Raji (cell line): ENCODE data around the gene ARL16.
A peak's percentile ranks its signal among the peaks of the same experiment; 100 is the strongest.

Experiments used
- POLR2A ChIP-seq: IDR thresholded peaks from 2 replicates; pipeline ENCODE4 v1.6.1; 2011; ENCODE audit warnings: low read depth, low read length, control low read depth; ENCODE audit not compliant: insufficient read depth

ARL16 gene

GRCh38 chr17:81715872-81716673 lies 32.5 kb upstream of the ARL16 start:
- TF ChIP-seq POLR2A, result no peak

DNA sequence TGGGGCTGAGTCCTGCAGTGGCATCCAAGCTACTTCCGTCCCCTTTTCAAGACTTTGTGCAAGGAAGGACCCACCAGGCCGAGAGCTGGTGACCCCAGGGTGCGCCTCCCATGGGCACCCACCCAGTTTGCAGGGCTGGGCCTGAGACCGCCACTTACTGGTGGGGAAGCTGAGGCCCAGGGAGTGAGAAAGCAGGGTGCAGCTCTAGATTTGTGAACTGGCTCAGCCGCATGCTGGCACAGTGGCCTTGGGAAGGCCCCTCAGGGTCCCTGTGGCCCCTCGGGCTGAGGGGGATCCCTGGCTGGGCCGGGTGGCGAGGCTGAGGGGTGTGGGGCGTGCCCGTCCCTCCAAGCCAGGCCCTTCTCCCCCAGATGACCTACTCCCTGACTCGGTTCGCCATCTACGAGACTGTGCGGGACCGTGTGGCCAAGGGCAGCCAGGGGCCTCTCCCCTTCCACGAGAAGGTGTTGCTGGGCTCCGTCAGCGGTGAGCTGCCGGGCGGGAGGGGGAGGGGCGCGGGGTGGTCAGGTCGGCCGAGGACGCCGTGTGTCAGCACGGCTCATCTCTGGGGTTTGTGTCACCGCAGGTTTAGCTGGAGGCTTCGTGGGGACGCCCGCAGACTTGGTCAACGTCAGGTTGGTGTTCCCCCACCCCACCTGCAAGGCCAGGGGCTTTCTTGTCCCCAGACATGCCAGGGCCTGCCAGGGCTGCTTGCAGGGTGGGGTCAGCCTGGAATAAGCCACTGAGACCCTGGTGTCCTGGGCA lies 31.7 kb upstream of the ARL16 start:
- TF ChIP-seq POLR2A, result no peak

DNA sequence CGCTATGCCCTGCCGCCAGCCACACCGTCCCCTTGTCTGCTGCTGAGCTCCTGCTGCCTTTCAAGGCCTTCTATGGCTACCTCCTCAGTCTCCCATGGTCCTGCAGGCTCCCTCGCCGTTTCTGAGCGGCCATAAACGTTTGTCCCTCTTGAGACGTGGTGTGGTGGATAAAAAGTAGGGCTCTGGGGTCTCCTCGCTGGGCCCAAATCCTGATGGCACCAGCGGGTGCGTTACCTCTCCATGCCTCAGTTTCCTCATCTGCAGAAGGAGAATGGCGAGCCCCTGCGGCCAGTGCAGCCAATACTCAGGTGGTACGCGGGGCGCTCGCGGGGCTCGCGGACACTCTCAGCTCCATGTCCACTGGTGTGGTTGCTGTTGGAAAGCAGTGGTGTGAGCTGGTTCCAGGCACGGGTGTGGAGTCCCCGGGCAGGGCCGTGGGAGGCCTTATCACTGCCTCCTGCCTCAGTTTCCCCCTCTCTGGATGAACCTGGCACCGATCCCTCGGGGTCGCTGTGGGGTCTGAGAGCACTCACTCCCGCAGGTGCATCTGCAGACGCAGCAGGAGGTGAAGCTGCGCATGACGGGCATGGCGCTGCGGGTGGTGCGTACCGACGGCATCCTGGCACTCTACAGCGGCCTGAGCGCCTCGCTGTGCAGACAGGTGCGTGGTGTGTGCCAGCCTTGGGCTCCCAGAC lies 31.0 kb upstream of the ARL16 start:
- TF ChIP-seq POLR2A, result no peak

GRCh38 chr17:81713556-81714411 lies 30.2 kb upstream of the ARL16 start:
- no peak for TF ChIP-seq POLR2A

DNA sequence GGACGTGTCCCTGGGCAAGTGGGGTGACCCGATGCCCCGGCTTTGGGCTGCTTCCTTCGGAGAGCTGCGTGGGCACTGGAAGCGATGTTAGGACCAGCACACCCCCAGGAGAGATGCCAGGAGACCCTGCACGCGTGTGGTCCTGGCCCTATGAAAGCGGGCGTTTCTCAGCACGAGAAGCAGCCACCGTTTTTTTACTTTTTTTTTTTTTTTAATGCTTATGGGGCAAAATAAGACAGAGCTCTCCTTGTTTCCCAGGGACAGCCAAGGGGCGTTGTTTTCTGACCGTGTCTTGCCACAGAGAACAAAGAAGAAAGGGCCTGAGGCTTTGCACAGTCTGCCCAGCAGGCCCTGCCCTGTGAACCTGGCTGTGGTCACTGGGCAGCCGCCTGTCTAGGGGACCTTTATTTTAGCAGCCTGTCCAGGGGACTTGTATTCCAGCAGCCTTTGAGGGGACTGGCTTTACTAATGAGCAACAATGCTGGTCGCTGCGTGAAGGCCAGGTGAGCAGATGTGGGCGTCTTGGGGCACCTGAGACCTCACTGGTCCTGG lies 29.5 kb upstream of the ARL16 start:
- TF ChIP-seq POLR2A, result no peak

GRCh38 chr17:81712468-81713003 lies 28.9 kb upstream of the ARL16 start:
- TF ChIP-seq POLR2A, result peak; percentile 1; the same call in 1 of the 2 replicates

DNA sequence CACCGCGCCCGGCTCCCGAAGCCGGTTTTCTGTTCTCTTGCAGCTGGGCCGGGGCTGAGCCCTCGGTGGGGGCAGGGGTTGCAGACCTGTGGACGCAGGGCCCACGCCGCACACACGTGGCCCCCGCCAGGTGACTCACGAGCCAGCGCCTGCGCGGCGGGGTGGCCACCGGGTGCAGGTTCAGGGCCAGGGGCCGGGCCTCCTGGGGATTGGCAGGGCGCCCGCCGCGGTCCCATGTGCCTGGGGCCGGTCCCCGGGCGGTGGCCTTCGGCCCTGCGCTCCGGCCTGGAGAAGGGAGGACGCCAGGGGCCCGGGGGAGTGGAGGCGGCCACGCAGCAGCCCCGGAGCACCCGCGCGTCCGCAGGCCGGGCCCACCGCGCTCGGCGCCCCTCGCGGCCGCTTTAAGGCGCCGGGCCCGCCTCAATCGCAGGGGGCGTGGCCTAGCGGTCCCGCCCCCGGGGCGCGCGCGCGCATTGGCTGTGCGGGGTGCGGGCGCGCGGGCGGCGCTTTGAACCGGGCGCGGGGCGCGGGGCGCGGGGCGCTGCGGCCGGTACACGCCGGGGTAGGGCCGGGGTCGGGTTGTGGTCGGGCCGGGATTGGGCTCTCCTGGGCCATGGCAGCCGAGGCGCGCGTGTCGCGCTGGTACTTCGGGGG lies 28.3 kb upstream of the ARL16 start, which contains the start of gene SLC25A10:
TSS of gene SLC25A10 (plus strand) at position 471 of the 654 bp plus-strand sequence. CDS start at position 614, 143 bp downstream.
- TF ChIP-seq POLR2A, result peak; percentile 53; the same call in 1 of the 2 replicates

DNA sequence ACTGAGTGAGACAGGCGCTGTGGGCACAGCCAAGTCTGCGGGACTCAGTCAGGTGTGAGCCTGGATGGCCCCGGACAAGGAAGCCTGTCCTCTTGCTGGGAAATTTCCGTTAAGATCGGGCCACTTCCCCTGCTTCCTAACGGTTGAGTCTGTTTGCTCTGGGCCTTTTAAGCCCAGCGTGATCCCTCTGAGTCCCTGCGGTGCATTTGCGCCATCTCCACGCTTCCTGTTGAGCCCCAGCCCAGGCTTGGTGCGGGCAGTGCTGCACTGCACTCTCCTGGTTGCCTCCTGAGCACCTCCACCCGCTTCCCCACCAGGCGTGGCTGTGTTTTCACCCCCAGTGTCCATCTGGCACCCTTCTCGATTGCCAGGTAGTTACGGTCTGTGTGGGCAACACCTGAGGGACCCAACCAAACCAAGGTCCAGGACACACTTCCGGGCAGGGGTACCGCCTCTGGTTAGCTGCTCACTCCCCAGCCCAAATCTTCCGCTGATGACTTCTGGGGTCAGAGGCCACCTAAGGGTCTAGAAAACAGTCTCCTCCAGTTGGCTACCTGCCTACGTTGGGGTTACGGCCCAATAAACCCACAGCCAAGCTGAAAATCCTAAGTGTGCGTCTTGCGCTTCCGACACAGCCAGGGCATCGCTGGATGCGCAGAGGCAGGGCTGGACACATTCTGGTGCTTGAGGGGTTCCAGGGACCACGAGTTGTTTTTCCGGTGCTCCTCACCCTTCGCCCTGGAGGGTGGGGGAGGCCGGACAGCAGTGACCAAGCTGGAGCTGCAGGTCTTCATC lies 27.1 kb upstream of the ARL16 start:
- peak; percentile 43; the same call in 1 of the 2 replicates for TF ChIP-seq POLR2A

DNA sequence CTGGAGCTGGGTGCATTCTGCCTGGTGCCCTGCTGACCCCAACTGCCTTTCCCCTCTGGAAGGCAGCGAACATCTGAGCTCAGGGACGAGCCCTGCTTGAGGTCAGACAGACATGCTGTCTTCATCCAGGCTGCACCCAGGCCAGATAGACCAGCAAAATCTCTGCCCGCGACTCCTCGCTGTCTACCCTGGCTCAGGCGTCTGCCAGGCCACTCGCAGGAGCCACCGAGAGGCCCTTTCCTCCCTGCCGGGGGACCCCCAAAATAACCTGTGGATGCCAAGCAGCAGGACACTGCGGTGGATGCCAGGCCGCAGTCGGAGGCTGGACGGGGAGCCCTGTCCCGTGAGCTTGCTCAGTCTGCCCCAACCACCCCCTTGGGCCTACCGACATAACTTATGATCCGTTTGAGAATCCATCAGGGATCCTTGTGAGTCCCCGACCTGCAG lies 25.2 kb upstream of the ARL16 start:
- TF ChIP-seq POLR2A, result 0 out of 2 replicates have a peak, but pooled peaks have one; percentile 5

DNA sequence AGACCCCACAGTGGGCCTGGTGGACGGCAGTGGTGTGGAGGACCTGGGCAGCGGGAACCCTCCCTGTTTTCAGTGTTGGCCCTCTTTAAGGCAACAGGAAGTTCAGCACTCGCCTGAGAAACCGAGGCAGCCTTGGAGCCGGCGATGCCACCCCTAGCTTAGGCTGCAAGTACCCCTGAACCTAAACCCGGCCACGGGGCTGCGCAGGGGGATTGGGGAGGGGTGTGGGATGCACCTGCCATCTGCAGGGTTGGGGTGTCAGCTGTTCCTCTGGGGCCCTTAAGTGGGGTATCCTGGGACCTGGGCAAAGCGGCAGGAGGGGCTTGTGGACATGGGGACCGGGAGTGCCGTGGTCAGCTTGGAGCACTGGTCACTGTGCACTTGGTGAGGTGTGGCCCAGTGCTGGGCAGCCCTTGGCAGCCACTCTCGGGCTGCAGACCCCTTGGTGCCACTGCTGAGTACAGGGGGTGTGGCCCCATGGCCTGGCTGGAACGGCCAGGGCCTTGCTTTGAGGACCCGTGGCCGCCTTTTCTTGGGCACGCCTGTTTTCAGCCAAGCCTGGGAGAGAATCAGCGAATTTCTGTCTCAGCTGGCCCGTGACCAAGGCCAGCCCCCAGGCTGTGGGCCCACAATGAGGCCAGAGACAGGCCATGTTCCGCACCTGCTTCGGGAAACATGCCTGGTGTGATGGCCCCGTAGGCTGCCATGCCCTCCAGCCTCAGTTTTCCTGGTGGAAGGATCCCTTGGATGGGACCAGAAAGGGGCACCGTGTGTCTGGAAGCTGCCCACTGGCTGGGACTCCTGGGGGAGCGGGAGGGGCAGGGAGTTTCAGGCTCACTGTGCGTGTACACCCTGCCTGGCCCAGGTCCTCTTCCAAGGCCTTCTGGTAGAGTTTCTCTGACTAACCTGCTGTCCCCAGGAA lies 24.4 kb upstream of the ARL16 start:
- TF ChIP-seq POLR2A, result 0 out of 2 replicates have a peak, but pooled peaks have one; percentile 3
